Measurements from ENCODE around the gene DCLK1. TPM values are rescaled to one million over a fixed set of nuclear protein-coding genes. Genes with fewer than 3 reads are reported as not detected.

DCLK1 gene
- total RNA-seq, 1 experiment from 2014 or later, result 1.4 TPM

- ChIA-PET CTCF (no interaction called here), POLR2A (ENCODE audit: unreplicated experiment) (no interaction called here)
- H4K20me1 ChIP-seq (ENCODE audit: insufficient read depth), result no peaks in the 10 kb centered on the region
- no TSS peak for BruUV-seq (replicated peaks)
- peaks cover 20% of the 10 kb centered on the region for H3K27me3 ChIP-seq (ENCODE audit: insufficient read depth, low read depth)
- no peak overlapping the region for H3K4me3 ChIP-seq
- no peaks in the 10 kb centered on the region for H3K36me3 ChIP-seq (ENCODE audit: low read depth)
- TF ChIP-seq EZH2 (IDR thresholded peaks at IDR 0.05; ENCODE audit: low read depth) (no peak), CTCF (conservative IDR thresholded peaks at IDR 0.05) (no peak)
- no peak for DNase-seq
- H3K27ac ChIP-seq, result no peak overlapping the region
- no peaks in the 10 kb centered on the region for H3K9me2 ChIP-seq (ENCODE audit: insufficient read depth)
- intact Hi-C loops (cut with micrococcal nuclease; ENCODE audit: unreplicated experiment), result no loop called here
- H3K79me2 ChIP-seq (ENCODE audit: low read depth), result no peaks in the 10 kb centered on the region
- H3K9me3 ChIP-seq (ENCODE audit: insufficient read depth, low read depth), result no peaks in the 10 kb centered on the region
- H3K4me2 ChIP-seq, result no peak overlapping the region
- no peaks in the 10 kb centered on the region for H3F3A ChIP-seq (ENCODE audit: insufficient read depth, low read depth)
- no peaks in the 10 kb centered on the region for H3K4me1 ChIP-seq (replicated peaks; ENCODE audit: insufficient read depth)
- no peak overlapping the region for H2AFZ ChIP-seq
Observed at GRCh38 chr13:36126491-36126890, 4.7 kb downstream of the DCLK1 start.

GRCh38 chr13:36125841-36126240 is 5.3 kb downstream of the DCLK1 start:
- Histone ChIP-seq H2AFZ (no peak overlapping the region), H4K20me1 (ENCODE audit: insufficient read depth) (no peaks in the 10 kb centered on the region), H3K4me1 (replicated peaks; ENCODE audit: insufficient read depth) (no peaks in the 10 kb centered on the region), H3K36me3 (ENCODE audit: low read depth) (no peaks in the 10 kb centered on the region), H3K27me3 (ENCODE audit: insufficient read depth, low read depth) (peaks cover 17% of the 10 kb centered on the region; the same call in 1 of the 2 replicates), H3K9me3 (ENCODE audit: insufficient read depth, low read depth) (no peaks in the 10 kb centered on the region), H3K4me2 (no peak overlapping the region), H3K27ac (no peak overlapping the region), H3F3A (ENCODE audit: insufficient read depth, low read depth) (no peaks in the 10 kb centered on the region), H3K79me2 (ENCODE audit: low read depth) (no peaks in the 10 kb centered on the region), H3K9me2 (ENCODE audit: insufficient read depth) (no peaks in the 10 kb centered on the region), H3K4me3 (no peak overlapping the region)
- intact Hi-C loops (cut with micrococcal nuclease; ENCODE audit: unreplicated experiment), result no loop called here
- ChIA-PET POLR2A (ENCODE audit: unreplicated experiment) (no interaction called here), CTCF (no interaction called here)
- no TSS peak for BruUV-seq (replicated peaks)
- TF ChIP-seq EZH2 (IDR thresholded peaks at IDR 0.05; ENCODE audit: low read depth) (no peak), CTCF (conservative IDR thresholded peaks at IDR 0.05) (no peak)
- DNase-seq, result no peak

- TF ChIP-seq EZH2 (IDR thresholded peaks at IDR 0.05; ENCODE audit: low read depth) (no peak), CTCF (conservative IDR thresholded peaks at IDR 0.05) (no peak)
- no TSS peak for BruUV-seq (replicated peaks)
- no peaks in the 10 kb centered on the region for H3K36me3 ChIP-seq (ENCODE audit: low read depth)
- H3K27me3 ChIP-seq (ENCODE audit: insufficient read depth, low read depth), result peaks cover 4% of the 10 kb centered on the region; the same call in 1 of the 2 replicates
- H3K4me2 ChIP-seq, result no peak overlapping the region
- no peak overlapping the region for H3K27ac ChIP-seq
- no peak overlapping the region for H2AFZ ChIP-seq
- H3K9me2 ChIP-seq (ENCODE audit: insufficient read depth), result no peaks in the 10 kb centered on the region
- intact Hi-C loops (cut with micrococcal nuclease; ENCODE audit: unreplicated experiment), result no loop called here
- no peak overlapping the region for H3K4me3 ChIP-seq
- no peaks in the 10 kb centered on the region for H3K4me1 ChIP-seq (replicated peaks; ENCODE audit: insufficient read depth)
- no peaks in the 10 kb centered on the region for H3K9me3 ChIP-seq (ENCODE audit: insufficient read depth, low read depth)
- H3F3A ChIP-seq (ENCODE audit: insufficient read depth, low read depth), result no peaks in the 10 kb centered on the region
- no peak for DNase-seq
- POLR2A ChIA-PET (ENCODE audit: unreplicated experiment), result no interaction called here
- no peaks in the 10 kb centered on the region for H3K79me2 ChIP-seq (ENCODE audit: low read depth)
- CTCF ChIA-PET, result no interaction called here
- H4K20me1 ChIP-seq (ENCODE audit: insufficient read depth), result no peaks in the 10 kb centered on the region
Observed at GRCh38 chr13:36124236-36124822, 6.9 kb downstream of the DCLK1 start.
